Activated naive CD4-positive, alpha-beta T cell treated with anti-CD3 and anti-CD28 coated beads, Interleukin-2, amount 50 U/mL, for 16 hours (primary cell): ENCODE measurements around the gene PRELP.

Source experiments
- DNase-seq: peaks from one replicate; pipeline ENCODE4 v3.0.0-alpha.2; 2020

The PRELP gene

DNA sequence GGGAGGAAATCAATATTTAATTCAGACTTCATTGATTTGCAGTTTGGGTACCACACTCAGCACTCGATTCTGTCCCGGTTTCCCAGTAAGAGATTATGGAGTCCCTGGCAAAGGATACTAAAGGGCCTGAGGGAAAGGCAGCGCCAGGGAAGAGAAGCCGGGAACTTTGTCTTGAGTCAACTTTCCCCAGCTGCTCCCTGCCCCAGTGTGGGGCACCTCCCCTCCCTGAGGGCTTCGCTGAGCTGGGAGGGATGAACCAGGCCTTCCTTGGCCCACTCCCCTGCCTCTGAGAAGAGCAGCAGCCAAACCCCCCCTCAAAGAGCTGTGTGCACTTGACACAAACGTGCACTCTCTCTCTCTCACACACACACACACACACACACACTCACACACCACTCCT, 51.0 kb downstream of the PRELP start:
- no peak for DNase-seq

DNA sequence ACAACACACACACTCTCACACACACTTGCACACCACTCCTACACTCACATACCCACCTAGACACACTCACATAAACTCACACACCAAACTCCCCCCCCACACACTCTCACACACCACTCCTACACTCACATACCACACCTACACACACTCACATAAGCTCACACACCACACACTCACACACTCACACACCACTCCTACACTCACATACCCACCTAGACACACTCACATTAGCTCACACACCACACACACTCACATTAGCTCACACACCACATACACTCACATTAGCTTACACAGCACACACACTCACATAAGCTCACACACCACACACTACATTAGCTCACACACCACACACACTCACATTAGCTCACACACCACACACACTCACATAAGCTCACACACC, 51.4 kb downstream of the PRELP start:
- no peak for DNase-seq

DNA sequence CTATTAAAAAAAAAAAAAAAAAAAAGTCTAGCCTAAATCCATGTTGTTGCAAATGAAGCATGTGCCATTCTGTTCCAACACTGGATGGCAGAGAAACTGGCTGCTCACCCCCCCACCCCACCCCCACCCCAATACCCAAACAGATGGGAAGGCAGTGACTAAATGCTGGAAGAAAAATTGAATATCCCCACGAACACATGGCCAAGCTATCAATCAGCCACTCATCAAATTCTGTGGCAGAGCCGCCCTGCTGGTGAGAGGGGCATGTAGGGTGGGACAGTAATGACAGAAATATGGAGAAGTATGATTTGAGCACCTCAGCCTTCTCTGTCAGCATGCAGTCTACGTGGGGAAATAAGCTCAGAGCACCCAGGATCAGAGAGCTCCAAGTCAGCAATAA, 52.5 kb downstream of the PRELP start:
- DNase-seq: no peak

DNA sequence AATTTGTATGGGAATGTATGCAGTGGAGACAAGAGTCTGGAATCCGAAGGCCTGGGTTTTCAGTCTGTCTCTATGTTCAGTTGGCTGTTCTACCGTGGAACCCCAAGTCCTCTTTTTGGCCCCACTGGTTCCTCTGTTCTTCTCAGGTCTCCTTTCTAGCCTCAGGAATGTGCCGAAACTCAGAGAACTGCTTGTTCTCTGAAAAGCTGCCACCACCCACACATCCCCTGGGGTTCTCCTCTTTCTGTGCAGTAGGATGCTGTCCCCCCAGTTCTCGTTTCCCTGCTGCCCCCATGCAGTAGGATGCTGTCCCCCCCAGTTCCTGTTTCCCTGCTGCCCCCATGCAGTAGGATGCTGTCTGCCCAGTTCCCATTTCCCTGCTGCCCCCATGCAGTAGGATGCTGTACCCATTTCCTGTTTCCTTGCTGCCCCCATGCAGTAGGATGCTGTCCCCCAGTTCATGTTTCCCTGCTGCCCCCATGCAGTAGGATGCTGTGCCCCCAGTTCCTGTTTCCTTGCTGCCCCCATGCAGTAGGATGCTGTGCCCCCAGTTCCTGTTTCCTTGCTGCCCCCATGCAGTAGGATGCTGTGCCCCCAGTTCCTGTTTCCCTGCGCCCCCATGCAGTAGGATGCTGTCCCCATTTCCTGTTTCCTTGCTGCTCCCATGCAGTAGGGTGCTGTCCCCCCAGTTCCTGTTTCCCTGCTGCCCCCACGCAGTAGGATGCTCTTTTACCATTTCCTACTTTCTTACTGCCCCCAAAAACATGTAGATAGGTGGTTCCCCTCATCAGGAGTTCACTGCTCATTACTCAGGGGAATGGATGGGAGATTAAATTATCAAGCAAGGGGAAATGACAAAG, 53.6 kb downstream of the PRELP start:
- DNase-seq: no peak

DNA sequence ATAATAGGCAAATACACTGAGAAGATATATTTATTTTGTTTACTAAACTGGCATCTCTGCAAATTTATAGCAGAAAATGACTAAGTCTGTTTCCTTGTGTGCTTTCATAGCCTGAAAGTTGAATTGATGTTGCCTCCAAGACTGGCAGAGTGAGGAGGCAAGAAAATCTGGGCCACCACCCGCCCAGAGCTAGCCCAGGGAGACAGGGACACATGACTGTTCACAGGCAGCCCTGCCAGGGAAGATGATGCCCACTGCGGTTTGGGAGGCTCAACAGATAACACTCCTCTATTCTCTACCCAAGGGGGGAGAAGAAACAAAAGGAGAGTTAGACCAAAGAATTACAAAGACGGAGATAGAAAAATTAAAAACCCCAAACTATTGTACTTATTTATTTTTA, 55.5 kb downstream of the PRELP start:
- no peak for DNase-seq

DNA sequence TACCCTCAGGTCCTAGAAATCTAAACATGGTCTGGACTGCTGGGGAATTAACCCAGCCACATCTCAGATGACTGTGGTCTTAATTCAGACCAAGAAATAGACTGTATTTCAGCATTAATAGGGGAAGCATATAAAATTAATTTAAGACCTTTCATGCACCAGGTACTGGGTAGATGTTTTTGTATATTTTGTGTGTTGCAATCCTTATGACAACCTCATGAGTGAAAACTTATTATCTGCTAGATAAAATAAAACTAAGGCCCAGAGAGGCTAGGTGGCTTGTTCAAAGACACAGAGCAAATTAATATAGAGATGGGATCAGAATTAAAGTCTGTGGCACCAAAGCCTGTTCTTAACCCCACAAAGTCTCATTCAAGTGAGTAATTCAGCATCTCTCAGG, 58.4 kb downstream of the PRELP start:
- no peak for DNase-seq

DNA sequence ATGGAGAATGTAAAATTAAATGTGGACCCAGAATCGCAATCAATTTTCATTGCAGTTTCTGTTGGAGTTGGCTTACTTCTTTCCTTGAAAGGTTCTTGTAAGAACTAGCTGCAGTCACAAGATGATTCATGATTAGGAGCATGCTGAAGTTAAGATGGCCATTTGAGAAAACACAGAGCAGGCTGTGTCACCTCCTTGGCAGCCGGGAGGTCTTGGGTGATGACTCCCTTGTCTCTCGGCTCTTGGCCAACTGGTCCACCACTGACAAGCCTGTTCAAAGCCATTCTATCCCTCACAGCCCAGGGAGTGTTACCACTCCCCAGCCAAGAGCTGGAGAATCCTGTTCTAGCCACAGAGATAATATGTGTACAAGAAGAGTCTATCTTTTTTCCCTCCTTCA, 58.9 kb downstream of the PRELP start:
- DNase-seq: no peak

DNA sequence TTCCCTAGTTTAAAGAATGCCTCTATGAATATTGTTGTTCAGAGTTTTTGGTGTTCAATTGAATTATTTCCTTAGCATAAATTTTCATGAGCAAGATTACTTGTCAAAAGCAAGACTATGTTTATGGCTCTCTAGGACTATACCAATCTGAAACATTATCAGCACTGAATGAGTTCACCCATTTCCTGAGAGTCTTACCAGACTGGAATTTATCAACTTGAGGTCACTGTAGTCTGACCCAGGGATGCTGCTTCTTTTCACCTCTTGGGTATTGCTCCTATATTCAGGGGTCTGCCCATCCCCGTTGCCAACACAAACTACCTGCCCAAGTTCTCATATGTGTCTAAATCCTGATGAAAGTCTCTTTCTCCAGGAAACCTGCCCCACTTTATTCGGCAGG, 61.0 kb downstream of the PRELP start:
- DNase-seq: no peak

DNA sequence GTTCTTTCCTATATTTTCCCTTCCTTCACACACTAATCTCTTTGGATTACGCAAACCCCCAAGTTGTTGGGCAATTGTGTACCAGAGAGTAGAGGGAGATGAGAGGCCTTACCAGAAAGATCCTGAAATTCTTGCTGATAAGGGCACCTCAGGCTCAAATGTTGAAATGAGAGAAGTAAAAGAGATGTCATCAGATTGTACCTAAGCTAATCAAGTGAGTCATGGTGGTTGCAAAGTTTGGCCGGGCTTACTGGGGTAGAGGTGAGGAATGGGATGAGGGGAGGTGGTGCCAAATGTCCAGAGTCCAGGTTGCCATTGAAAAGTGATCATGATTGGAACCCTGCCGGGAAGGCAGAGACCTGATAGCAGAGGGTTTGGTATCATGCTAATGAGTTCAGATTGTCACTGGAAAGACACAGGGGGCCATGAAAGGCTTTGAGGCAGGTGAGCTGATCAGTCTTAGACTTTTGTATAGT, 61.4 kb downstream of the PRELP start:
- DNase-seq: no peak

DNA sequence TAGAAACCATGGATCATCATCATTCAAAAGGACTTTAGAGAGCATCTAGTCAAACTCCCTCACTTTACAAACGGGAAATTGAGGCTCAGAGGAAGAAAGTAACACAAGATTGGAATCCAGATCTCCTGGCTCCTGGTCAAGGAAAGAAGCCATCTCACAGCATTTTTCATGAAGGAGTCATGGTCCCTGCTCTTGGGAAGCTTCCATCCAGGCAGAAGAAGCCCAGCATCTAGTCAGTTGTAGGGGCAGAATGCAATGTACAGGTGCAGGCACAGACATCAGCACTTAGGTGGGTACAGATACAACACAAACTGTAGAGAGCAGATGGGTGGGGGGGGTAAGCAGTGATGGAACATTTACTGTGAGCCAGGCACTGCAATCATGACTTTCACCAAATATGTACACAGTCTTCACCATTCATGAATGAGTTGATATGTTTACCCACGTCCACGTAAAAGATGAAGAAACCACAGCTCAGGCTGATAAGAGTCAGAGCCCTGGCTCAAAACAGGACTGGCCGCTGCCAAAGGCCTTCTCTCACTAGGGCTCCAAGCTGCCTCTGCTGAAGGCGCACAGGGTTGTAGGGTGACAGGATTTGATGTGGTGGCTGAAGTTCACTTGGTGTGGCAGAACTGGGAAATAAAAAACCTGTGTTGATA, 62.3 kb downstream of the PRELP start:
- no peak for DNase-seq

DNA sequence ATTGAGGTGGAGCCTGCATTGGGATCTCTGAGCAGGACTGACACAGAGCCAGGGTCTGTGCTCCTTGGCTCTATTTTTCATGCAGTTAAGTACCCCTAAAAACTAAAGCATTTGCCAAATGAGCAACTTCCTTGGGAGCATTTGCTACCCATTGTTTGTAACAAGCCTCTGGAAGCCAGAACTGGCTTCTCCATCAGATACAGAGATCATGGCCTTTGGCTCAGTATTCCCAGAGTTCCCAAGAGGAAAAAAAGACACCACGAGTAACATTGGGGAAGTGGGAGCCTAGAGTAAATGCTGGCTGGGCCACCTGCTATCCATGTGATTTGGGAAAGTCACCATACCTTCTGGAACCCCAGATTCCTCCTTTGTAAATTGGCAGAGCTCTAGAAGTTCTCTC, 63.1 kb downstream of the PRELP start:
- no peak for DNase-seq

DNA sequence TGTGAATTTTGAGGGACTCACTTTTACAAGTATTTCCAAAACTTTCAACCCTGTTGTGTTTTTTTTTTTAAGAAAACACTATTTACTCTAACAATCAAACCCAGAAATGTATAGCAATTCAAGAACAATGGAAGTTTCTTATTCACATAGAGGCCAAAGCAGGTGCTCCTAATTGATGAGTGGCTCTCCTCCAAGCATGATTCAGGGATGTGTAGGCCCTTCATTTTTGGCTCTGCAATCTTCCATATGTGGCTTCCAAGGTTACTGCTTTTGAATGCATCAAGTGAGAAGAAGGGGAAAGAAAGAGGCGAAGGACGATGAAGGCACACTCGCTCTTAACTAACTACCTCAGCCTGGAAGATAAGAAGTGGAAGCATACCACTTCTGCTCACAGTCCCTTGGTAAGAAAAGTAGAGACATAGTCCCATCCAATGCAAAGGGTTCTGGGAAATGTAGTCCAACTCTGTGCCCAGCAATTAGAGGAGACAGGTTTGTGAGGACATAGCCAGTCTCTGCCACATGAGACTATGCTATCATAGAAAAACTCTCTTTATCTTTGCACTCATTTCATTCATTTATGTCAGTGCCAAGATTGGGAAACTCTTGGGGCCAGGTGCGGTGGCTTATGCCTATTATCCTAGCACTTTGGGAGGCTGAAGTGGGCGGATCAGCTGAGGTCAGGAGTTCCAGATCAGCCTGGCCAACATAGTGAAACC, 64.4 kb downstream of the PRELP start:
- no peak for DNase-seq
